NCI-H82 treated with DMSO at 0.1 percent for 48 hours (cell line): ENCODE measurements around the gene CNMD.

ENCODE experiments used
- DNase-seq: peaks from one replicate; lab custom pipeline; 2025; ENCODE audit not compliant: unreplicated experiment; lab: John Stamatoyannopoulos, UW

CNMD gene

GRCh38 chr13:52739468-52740071 lies at the start of gene CNMD:
CNMD (minus strand) TSS chr13:52739820; CDS start chr13:52739701, 119 bp downstream.
- no peak for DNase-seq

DNA sequence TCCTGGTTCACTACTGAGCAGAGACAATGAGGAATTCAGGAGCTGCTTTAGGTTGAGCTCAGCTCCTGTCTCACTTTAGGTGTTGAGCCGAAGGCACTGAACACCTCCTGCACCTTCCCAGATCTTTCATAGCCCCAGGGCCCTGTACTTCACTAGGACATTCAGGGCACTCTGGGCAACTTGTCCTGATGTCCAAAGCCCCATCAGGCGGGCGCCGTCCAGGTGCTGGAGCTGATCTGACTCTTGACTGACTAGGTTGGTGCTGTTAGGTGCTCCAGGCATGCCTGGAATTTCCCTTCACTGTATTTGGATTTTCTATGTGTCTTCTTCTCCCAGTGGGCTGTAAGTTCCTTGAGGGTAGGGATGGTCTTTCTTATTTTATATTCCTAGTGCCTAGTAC lies 48.4 kb upstream of the CNMD start:
- no peak for DNase-seq

- DNase-seq: no peak
Measured at GRCh38 chr13:52787235-52787634, 47.6 kb upstream of the CNMD start.

GRCh38 chr13:52786766-52787165 lies 47.1 kb upstream of the CNMD start:
- no peak for DNase-seq

DNA sequence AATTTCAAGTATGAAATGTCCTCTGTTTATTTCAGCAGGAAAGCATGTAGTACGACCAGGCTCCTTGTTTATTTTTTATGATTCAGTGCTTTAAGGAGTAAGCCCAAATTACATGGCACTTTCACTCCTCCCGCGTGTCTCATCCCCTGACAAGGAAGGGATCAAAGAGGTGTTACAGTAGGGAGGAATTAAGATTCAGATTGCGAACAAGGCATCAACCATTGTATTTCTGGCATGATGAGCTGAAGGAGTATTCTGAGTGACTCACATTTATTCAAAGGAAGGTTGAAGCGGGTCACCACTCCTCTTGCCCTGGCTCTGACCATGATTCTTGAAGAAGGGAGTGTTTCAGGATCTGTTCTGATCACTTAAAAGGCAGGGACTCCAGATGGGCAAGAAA lies 46.1 kb upstream of the CNMD start:
- no peak for DNase-seq

GRCh38 chr13:52784591-52785340 lies 45.1 kb upstream of the CNMD start:
- DNase-seq: no peak

DNA sequence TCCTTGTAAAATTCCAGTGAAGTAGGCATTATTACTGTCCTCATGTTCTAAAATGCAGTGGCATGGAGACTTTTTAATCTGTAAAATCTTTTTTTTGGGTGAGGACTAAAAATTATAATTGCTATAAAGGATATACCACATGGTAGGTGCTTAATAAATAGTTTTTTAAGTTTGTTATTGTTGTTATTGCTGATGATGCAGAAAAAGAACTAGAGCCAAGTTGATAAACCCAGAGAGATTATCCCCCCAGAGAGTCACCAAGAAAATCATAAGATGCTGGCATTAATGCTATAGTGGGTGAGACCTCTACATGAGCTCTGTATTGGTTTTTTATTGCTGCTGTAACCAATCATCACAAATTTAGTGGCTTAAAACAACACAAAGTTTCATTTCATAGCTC lies 44.3 kb upstream of the CNMD start:
- no peak for DNase-seq

DNA sequence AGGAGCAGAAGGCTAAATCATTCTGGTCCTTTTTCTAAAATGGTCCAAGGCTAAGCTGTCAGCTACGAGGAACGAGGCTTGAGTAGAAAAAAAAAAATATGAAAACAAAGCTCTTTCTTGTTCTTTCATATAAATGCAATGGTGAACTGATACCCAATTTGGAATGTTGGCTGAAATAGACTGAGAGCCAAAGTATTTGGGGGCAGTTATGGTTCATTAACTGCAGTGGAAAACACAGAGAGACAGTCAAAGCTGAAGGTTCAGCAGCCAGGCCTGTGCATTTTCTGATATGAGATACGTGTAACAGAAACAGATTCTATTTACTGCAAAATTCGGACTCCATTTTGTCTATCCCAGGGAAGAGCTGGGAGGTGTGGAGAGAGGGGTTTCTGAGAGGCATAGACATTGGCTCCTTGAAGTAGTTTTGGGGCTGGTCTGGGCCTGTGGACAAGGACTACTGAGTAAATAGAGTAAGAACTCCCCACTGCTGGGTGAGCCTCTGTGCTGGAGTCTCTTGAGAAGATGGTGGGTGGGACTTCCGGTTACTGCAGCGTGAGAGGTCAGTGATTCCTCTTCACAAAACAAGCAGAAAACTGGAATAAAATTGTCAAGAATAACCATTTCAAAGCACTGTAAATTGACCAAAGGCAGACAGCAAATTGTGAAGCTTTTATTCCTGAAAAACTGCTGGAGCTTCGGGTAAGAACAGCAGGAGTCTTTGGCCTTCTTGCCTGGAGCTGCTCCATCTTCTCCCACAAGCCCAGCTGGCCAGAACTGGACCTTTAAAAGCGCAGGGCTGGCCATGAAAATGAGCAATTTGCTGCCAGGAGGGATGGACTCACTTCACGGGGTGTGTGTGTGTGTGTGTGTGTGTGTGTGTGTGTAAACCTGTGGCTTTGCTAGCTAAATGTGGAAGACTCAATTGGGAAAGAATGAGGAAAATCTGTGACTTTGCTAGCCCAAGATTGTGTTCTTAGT lies 43.1 kb upstream of the CNMD start:
- DNase-seq: no peak

DNA sequence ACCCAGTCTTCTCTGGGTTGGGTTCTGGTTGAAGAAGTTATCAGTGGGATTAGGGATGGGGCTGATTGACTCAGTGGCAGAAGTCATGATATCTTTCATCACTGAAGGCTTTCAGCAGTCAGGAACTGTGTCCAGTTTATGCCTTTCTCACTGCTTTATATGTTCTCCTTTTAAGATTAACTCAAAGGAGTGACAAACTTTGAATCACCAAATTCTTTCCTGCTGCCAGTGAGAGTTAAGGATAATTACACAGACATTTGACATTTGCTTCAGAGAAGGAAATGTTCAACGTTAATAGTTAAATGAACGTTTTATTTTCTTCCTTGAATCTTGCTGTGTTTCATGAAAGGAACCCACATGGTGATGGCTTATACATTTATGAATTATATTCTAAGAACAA lies 41.0 kb upstream of the CNMD start:
- no peak for DNase-seq

DNA sequence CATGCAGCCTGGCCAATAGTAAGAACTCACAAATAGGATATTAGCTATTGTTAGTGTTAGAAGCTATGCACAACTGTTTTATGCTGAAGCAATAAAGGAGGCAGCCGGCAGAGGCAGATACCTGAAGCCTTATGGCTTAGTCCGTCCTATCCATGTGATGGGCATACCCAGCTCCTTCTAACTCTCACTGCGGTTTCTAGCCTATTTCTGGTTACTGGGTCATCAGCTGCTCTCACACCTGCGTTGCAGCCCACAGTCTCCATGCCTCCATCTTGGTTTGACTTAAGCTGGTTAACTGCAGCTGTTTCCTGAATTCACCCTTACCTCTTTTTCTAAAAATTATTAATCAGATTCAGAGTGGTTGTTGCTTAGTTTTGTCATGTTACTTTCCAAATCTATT lies 40.5 kb upstream of the CNMD start:
- no peak for DNase-seq

- peak; percentile 70 for DNase-seq
Measured at GRCh38 chr13:52779103-52779502, 39.5 kb upstream of the CNMD start.

DNA sequence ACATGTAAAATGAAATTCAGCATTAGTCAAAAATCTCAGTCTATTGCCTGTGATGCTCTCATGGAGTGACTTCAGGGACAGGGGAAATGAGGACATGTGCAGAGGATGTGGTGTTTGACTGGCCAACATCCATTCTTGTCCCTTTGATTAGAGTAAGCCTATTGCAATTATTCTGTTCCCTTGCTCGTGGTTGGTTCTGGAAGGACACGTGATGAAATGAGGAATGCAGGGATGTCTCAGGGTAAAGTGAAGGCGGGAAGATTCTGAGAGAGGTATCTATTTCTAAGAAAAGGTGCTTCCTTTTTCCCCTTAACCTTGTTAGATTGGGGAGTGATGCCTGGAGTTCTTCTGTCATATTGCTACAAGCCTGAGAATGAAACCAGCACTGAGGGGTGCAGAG lies 37.1 kb upstream of the CNMD start:
- no peak for DNase-seq

GRCh38 chr13:52775511-52775910 lies 35.9 kb upstream of the CNMD start:
- no peak for DNase-seq

GRCh38 chr13:52767949-52768516 lies 28.4 kb upstream of the CNMD start:
- no peak for DNase-seq

DNA sequence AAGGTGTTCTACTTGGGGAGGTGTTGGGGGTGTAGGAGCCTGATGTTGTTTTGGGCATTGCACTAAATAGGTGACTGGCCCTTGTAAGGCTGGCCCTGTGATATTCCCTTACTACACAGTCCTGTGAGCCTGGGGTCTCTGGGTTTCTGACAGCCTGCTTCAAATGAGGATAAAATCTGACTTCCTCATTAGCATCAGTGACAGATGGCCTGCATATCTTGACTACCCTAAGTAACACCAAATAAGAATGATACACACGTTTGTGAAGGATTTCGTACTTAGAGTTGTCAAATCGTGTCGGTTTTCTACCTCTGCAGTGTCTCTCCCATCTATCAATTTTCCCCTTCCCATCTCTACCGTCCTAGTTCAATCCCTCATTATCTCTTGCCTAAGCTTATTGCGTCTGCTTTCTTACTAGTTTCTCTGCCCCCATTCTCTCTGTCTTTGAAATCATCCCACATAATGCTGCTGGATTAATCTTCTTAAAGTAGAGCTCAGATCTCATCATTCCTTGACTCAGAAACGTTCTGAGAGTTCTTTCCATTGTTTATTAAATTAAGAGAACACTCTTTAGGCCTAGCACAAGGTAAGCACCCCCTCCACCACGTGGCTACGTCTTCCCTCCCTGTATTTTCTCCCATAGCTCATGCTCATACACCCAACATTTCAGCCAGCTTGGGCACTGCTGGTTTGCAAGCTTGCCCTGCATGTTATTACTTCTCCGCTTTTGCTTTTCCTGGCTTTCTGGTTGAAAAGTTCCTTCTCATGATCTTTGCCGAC lies 26.2 kb upstream of the CNMD start:
- peak; percentile 96 for DNase-seq

- DNase-seq: no peak
Measured at GRCh38 chr13:52760077-52760476, 20.5 kb upstream of the CNMD start.

DNA sequence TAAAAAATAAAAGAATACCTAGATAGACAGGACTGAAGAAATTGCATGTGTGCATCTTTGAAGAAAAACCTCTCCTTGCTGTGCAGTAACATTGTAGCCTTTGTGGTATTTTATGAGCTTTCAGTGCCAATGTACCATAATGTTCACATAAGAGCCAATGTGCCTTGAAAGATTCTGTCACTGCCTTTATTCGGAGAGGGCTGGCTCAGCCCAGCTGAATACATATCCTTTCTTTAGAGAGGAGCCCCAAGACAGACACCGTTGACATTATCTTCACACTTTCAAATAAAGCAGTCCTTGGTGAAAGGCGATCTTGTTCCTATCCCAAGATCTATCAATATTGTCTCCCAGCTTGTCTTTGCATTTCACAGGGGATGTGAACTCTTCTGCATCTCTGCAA lies 18.5 kb upstream of the CNMD start:
- no peak for DNase-seq

GRCh38 chr13:52751196-52751595 lies 11.6 kb upstream of the CNMD start:
- DNase-seq: no peak

- no peak for DNase-seq
Measured at GRCh38 chr13:52750713-52751112, 11.1 kb upstream of the CNMD start.

GRCh38 chr13:52749419-52749818 lies 9.8 kb upstream of the CNMD start:
- DNase-seq: peak; percentile 91

DNA sequence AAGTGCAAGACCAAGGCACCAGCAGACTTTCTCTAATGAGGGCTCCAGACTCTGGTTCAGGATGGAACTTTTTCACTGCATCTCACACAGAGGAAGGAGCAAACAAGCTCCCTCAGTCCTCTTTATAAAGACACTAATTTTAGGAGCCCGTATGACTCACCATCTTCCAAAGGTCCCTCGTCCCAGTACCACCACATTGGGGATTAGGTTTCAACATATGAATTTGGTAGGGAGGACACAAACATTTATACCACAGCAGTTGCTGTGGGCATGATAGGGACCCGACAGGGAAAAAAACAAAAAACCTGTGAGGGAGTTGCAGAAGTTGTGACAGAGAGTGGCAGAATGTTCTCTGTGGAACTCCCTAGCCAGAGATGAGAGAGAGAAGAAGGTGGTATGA lies 6.5 kb upstream of the CNMD start:
- no peak for DNase-seq
